HG02870 (cell line): Measurements from ENCODE around the gene CERS1.

ENCODE experiments used
- ATAC-seq: cut with Tn5 transposase; IDR thresholded peaks from one replicate; pipeline ENCODE4 v1.9.1; 2021; ENCODE audit warnings: mild to moderate bottlenecking, moderate library complexity; ENCODE audit not compliant: unreplicated experiment

CERS1 gene

DNA sequence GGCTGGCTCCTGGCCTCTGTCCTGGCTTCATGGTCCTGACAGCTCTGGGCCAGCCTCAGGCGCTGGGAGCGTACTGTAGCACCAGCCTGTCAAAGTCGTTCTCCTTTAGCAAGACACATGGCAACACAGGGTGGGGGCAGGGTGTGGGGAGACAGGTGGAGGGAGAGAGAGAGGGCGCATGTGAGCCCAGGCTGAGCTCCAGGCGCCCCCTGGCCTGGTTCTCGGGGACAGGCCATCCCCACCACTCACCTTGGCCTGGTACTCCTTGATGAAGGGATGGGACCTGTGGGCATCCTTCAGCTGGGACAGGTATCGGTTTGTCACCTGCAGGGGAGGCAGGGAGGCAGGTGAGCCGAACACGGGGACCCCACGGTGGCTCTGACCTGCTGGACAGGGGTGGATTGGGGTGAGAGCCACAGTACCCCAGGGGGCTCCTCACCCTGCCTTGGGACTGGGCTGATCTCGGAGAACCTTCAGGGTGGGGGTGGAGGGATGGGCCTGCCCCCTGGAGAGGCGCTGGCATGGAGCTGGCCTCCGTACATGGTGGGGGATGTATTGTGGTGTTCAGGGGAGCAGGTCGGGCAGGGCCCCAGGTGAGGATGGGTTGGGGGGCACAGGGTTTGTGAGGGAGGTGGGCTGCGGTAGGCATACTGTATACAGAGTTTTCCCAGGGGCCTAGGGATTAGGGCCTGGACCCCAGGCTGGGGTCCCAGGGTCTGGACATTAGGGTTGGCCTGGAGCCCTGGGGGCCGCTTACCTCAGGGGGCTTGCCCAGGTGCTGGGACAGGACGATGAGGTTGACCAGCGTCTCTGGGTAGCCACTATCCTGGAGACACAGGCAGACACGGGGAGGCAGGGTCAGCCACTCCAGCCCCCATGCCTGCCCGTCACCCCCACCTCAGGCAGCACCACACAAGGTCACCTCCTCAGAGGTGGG, 3.9 kb upstream of the CERS1 start:
- no peak for ATAC-seq

DNA sequence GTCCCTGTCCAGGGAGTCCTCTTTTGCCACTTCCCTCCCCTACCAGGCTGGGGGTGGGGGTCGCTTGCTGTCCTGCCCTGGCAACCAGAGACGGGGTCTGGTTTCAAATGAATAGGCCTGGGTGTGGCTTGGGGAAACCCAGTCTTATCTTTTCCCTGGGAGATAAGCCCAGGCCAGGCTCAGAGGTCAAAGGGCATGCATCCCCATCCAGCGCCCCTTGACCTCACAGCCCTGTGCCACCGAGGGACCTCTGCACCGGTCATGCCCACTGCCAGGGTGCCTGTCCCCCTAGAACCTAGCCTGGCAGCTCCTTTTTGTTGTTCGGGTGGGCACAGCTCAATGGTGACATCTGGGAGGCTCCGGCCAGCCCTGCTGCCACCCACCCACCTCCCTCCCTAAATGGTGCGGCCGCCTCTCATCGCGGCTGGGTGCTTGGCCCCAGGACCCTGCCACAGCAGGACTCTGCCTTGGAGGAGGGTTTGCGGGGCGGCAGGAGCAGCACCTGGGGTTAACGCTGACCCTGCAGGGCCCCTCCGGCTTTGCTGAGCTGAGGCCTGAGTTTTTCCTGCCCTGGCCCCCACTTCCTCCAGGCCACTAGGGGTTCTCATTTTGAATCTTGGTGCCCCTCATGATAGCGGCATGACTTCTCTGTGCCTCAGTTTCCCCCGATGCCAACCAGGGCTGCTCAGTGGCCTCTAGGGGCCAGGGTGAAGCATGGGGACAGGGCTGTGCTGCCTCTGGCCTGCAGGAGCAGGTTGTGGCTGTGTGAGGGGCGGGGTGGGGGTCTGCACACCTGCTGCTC, 2.9 kb upstream of the CERS1 start:
- no peak for ATAC-seq

- no peak for ATAC-seq
Measured at GRCh38 chr19:18898081-18898606, 2.2 kb upstream of the CERS1 start.

- ATAC-seq, result no peak
Measured at GRCh38 chr19:18897094-18898029, 1.4 kb upstream of the CERS1 start.

GRCh38 chr19:18896421-18896841, 473 bp upstream of the CERS1 start:
- ATAC-seq, result no peak

DNA sequence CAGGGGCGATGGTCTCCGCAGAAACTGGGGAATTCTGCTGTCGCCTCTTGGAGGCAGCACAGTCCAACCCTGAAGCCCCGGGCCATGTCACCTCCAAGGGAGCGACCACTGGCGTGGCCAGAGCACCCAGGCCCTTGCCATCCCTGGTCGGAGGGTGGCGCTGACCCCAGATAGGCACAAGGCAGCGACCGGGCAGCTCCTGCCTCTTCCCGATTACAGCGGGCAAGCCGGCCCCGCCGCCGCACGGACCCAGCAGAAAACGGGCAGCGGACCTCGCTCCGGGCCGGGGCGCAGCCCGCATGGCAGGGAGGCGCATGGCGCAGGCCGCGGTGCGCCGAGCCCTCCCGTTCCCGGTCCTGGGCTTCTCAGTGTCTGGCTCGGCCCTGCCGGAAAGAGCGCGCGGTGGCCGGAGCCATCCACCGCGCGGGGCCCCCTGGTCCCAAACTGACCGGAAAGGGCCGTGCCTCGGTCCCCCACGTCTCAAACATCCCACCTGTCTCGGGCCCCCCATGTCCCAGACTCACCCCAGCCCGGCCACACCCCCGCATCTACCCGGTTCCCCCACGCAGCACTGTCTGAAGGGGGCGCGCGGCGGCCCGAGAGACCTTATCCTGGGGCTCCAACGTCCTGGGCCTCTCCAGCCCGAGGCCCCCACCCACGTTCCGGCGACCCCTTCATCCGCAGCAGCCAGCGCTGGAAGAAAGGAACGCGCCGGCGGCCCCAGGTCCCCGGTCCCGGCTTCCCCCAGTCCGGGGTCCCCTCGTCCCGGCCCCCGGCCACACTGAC, 727 bp downstream of the CERS1 start:
- ATAC-seq, result no peak

DNA sequence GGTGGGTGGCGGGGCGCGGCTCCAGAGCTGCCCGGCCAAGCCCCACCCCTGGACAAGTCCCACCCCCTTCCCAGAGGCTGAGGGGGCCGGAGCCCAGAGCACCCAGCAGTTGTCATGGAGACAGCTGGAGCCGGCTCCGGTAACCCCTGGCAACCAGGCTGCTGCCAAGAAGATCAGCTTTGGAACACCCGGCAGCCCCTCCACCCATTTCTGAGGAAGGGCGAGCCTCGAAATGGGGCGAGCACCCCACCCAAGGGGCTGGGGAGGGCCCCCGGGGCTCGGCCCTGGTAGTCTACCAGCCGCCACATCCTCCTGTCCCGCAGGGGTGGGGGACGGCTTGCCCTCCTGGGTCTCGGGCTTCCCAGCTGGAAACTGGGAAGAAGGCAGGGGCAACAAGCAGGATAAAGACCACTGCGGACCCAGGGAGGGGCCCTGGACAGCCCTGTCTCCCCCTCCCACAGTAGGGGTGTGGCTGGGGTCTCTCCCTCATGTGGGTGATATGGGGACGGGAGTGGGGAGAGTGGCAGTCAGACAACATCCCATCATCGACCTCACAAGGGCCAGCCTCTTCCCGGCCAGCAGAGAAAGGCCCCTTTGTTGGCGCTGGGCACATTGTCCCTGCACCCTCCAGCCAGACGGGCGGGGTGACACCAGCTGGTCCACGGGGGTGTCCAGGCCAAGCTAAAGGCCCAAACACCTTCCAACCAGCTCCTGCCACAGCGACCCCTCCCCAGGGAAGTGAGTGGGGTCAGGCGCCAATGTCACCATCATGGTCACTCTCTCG, 1.5 kb downstream of the CERS1 start:
- no peak for ATAC-seq

DNA sequence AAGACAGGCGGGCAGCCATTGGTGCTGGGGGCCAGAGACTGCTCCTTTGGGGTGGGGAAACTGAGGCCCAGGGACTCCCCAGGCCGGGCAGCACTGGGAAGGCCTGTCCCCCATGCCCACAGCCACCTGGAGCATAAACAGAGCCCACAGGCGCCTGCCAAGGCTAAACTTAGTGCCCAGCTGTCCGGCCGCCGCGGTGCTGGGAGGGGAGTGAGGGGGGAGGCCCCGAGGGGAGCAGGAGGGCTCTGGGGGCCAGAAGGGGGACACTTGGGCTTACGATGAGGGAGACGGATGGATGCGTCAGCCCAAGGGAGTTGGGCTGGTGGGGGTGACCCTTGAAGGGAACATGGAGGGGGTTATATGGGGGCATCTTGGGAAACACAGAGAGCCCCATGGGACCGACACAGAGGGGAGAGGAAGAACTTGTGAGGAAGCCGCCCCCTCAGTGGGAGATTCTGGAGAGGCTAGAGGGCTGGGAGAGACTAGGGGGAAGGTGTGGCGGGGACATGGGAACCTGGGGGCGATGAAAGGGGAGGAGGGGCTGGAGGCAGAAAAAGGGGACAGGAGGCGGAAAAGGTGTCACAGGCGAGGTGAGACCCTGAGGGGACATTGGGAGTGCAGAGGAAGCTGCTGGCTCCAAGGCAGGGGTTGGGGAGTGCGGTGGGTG, 2.2 kb downstream of the CERS1 start:
- no peak for ATAC-seq

GRCh38 chr19:18889949-18890745, 5.8 kb downstream of the CERS1 start:
- ATAC-seq, result no peak

DNA sequence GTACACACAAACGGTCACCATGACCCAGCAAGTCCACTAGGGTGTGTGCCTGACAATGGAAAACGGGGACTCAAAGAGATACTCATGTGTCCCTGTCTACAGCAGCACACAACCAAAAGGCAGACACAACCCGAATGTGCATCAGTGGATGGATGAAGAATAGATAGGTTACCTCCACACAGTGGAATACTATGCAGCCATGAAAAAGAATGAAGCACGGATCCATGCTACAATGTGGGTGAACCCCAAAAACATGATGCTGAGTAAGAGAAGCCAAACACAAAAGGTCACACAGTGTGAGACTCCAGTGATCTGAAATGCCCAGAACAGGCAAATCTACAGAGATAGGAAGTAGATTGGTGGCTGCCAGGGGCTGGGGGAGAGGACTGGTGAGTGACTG, 9.0 kb downstream of the CERS1 start:
- no peak for ATAC-seq

GRCh38 chr19:18883526-18884304, 12.2 kb downstream of the CERS1 start:
- no peak for ATAC-seq

GRCh38 chr19:18881491-18881890, 14.5 kb downstream of the CERS1 start:
- no peak for ATAC-seq

GRCh38 chr19:18879579-18880373, 16.2 kb downstream of the CERS1 start:
- ATAC-seq, result no peak

GRCh38 chr19:18878858-18879578, 16.9 kb downstream of the CERS1 start:
- no peak for ATAC-seq

DNA sequence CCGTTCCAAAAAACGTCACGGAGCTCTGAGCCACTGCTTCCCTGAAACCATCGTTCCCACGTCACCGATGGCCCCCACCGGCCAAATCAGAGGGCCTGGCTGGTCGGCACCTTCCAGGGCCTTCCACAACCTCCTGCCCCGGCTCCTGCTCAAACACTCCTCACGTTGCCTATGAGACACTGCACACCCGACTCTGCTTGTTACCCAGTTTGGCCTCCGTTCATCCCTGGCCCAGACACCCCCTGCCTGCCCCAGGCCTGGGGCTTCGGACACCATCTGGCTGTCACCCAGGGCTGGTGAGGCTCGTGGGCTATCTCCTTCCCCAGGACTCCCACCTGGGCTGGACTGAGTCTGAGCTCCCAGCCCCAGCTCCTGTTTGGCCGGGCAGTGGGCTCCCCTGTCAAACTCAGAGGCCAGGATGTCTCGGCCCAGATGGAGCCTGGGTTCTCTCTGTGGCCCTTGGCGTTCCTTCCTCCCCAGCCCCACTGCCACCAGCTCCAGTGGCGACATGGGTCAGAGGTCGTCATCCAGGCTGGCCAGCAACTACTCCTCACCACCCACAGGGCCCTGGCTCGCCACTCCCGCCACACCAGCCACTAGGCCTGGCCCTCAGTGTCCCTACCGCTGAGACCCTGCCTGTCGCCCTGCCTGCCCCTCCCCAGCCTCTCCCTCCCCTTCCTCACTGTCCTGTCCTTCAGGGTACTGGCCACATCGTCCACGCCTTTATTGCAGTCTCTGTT, 17.7 kb downstream of the CERS1 start:
- no peak for ATAC-seq
